ENCODE measurements around the gene INTS1.
"Not testable (repeated sequence)": the region's sequence is repeated elsewhere in the genome, so short reads cannot be mapped to it uniquely, and the experiment has no call there.

INTS1 gene

GRCh38 chr7:1460821-1461645 lies 43.2 kb downstream of the INTS1 start:
- no peak for DNase-seq

- DNase-seq = no peak
Measured at GRCh38 chr7:1459920-1460820, 44.0 kb downstream of the INTS1 start.

GRCh38 chr7:1459512-1459892 lies 44.7 kb downstream of the INTS1 start:
- DNase-seq = peak; percentile 98 to 99

GRCh38 chr7:1458683-1459511 lies 45.3 kb downstream of the INTS1 start, which contains the start of gene MICALL2:
Gene MICALL2 (minus strand): TSS chr7:1459470. CDS start chr7:1459326, 144 bp downstream.
- DNase-seq = peak in 1 of 2 donors; percentile 23

- no peak for DNase-seq
Measured at GRCh38 chr7:1457949-1458682, 46.1 kb downstream of the INTS1 start.

- DNase-seq = no peak
Measured at GRCh38 chr7:1457059-1457948, 46.9 kb downstream of the INTS1 start.

GRCh38 chr7:1455955-1456354 lies 48.2 kb downstream of the INTS1 start:
- DNase-seq = no peak

GRCh38 chr7:1455241-1455939 lies 48.8 kb downstream of the INTS1 start:
- DNase-seq = no peak

GRCh38 chr7:1454542-1454941 lies 49.6 kb downstream of the INTS1 start:
- no peak for DNase-seq

GRCh38 chr7:1452205-1452604 lies 52.0 kb downstream of the INTS1 start:
- no peak for DNase-seq

GRCh38 chr7:1450987-1451386 lies 53.2 kb downstream of the INTS1 start:
- no peak for DNase-seq

GRCh38 chr7:1450431-1450830 lies 53.8 kb downstream of the INTS1 start:
- DNase-seq = no peak

GRCh38 chr7:1449951-1450350 lies 54.2 kb downstream of the INTS1 start:
- DNase-seq = no peak

- no peak for DNase-seq
Measured at GRCh38 chr7:1449501-1449900, 54.7 kb downstream of the INTS1 start.

GRCh38 chr7:1448958-1449357 lies 55.2 kb downstream of the INTS1 start:
- DNase-seq = no peak

GRCh38 chr7:1447551-1448244 lies 56.5 kb downstream of the INTS1 start:
- no peak for DNase-seq

- no peak for DNase-seq
Measured at GRCh38 chr7:1447112-1447511, 57.1 kb downstream of the INTS1 start.

GRCh38 chr7:1446620-1447032 lies 57.6 kb downstream of the INTS1 start:
- DNase-seq = no peak

- DNase-seq = not testable (repeated sequence)
Measured at GRCh38 chr7:1446026-1446425, 58.2 kb downstream of the INTS1 start.

- no peak for DNase-seq
Measured at GRCh38 chr7:1445341-1445740, 58.8 kb downstream of the INTS1 start.
